ENCODE results near the gene MRGPRX2. TPM values are rescaled to one million over a fixed set of nuclear protein-coding genes. Genes with fewer than 3 reads are reported as not detected.

Gene MRGPRX2
- polyA plus RNA-seq, 2 of the 4 experiments (the other 2 are of a cell fraction), result not detected

- Histone ChIP-seq H3K9me3 (no peaks in the 10 kb centered on the region), H3K4me3 (no peak overlapping the region), H3K27ac (no peak overlapping the region), H3K4me2 (no peak overlapping the region), H3K4me1 (no peaks in the 10 kb centered on the region)
- no peak for FAIRE-seq
- 84% methylated on average over 3 of the region's 5 CpGs for WGBS (ENCODE audit: missing lambda C conversion rate)
- ChIA-PET POLR2A (no interaction called here), CTCF (interaction anchor here (0.9 to 11.1 kb wide), 18 partner anchors 8 to 831 kb away, joined by 3 to 218 read pairs (median 4); partner anchors contain the start of gene MRGPRX2)
- TF ChIP-seq GATA3 (IDR thresholded peaks at IDR 0.05; ENCODE audit: borderline replicate concordance) (no peak), PHF8 (IDR thresholded peaks at IDR 0.05; ENCODE audit: borderline replicate concordance, low read depth) (no peak), KDM1A (IDR thresholded peaks at IDR 0.05; ENCODE audit: low read depth) (no peak), HOXB13 (CRISPR knock-in tag; IDR thresholded peaks at IDR 0.05; ENCODE audit: low read depth) (no peak), CHD2 (IDR thresholded peaks at IDR 0.05; ENCODE audit: low read length, partially characterized antibody) (no peak), BHLHE40 (IDR thresholded peaks at IDR 0.05; ENCODE audit: low read depth, low read length) (no peak), NFE2L2 (conservative IDR thresholded peaks at IDR 0.05; ENCODE audit: low read length) (no peak)
- ATAC-seq, result no peak
- no peak for DNase-seq (ENCODE audit: low read depth in 1 of 2, low spot score in 1 of 2)
Observed at GRCh38 chr11:19072464-19072863, 11.9 kb upstream of the MRGPRX2 start.

GRCh38 chr11:19071255-19071654 lies 10.7 kb upstream of the MRGPRX2 start:
- Histone ChIP-seq H3K4me2 (peak overlapping the region; percentile 76), H3K27ac (no peak overlapping the region), H3K4me3 (0 out of 3 replicates have a peak overlapping the region, but pooled peaks have one; percentile 18), H3K9me3 (no peaks in the 10 kb centered on the region), H3K4me1 (no peaks in the 10 kb centered on the region)
- ChIA-PET CTCF (interaction anchor here (0.6 to 11.1 kb wide), 82 partner anchors 9 to 1283 kb away, joined by 3 to 218 read pairs (median 4); partner anchors contain the start of genes CSRP3 and MRGPRX2), POLR2A (no interaction called here)
- peak; percentile 85 for FAIRE-seq
- peak; percentile 77 to 90 for DNase-seq (ENCODE audit: low read depth in 1 of 2, low spot score in 1 of 2)
- peak; percentile 94 to 98 for ATAC-seq
- WGBS (ENCODE audit: missing lambda C conversion rate), result under 1% methylated on average over 11 of the region's 11 CpGs
- TF ChIP-seq MAFK (IDR thresholded peaks at IDR 0.05; ENCODE audit: partially characterized antibody), result no peak
- TF ChIP-seq KDM5A (IDR thresholded peaks at IDR 0.05), result no peak
- TF ChIP-seq FOSL2 (IDR thresholded peaks at IDR 0.05), result no peak
- no peak for TF ChIP-seq FOSL2 (CRISPR knock-in tag; IDR thresholded peaks at IDR 0.05)
- TF ChIP-seq HMGXB4 (CRISPR knock-in tag; IDR thresholded peaks at IDR 0.05; ENCODE audit: borderline replicate concordance), result no peak
- 0 out of 2 replicates have a peak, but pooled peaks have one; percentile 21 for TF ChIP-seq RFX5 (IDR thresholded peaks at IDR 0.05)
- TF ChIP-seq ESRRA (IDR thresholded peaks at IDR 0.05; ENCODE audit: borderline replicate concordance, low read length), result no peak
- no peak for TF ChIP-seq HES2 (IDR thresholded peaks at IDR 0.05)
- TF ChIP-seq PHF8 (IDR thresholded peaks at IDR 0.05; ENCODE audit: borderline replicate concordance, low read depth), result no peak
- no peak for TF ChIP-seq NFE2L2 (conservative IDR thresholded peaks at IDR 0.05; ENCODE audit: low read length)
- TF ChIP-seq PBX3 (IDR thresholded peaks at IDR 0.05), result no peak
- TF ChIP-seq GATA3 (IDR thresholded peaks at IDR 0.05; ENCODE audit: borderline replicate concordance), result no peak
- peak; percentile 93 to 95 for TF ChIP-seq RAD21 (conservative IDR thresholded peaks at IDR 0.05 in 1 of 2, IDR thresholded peaks at IDR 0.05 in 1 of 2)
- no peak for TF ChIP-seq TFCP2L1 (CRISPR knock-in tag; IDR thresholded peaks at IDR 0.05)
- TF ChIP-seq RCOR1 (IDR thresholded peaks at IDR 0.05; ENCODE audit: low read depth, low read length), result no peak
- TF ChIP-seq ZSCAN20 (CRISPR knock-in tag; IDR thresholded peaks at IDR 0.05), result no peak
- TF ChIP-seq CTCF (IDR thresholded peaks at IDR 0.05), result peak; percentile 99
- no peak for TF ChIP-seq ZC3H11A (IDR thresholded peaks at IDR 0.05)
- TF ChIP-seq HOXB13 (CRISPR knock-in tag; IDR thresholded peaks at IDR 0.05; ENCODE audit: low read depth), result no peak
- no peak for TF ChIP-seq REST (IDR thresholded peaks at IDR 0.05)
- TF ChIP-seq SMC3 (IDR thresholded peaks at IDR 0.05), result peak; percentile 91
- TF ChIP-seq BHLHE40 (IDR thresholded peaks at IDR 0.05; ENCODE audit: low read depth, low read length), result no peak
- TF ChIP-seq HEYL (CRISPR knock-in tag; IDR thresholded peaks at IDR 0.05), result no peak
- TF ChIP-seq HOXA7 (CRISPR knock-in tag; IDR thresholded peaks at IDR 0.05), result no peak
- no peak for TF ChIP-seq JUN (IDR thresholded peaks at IDR 0.05)
- TF ChIP-seq E2F6 (IDR thresholded peaks at IDR 0.05; ENCODE audit: borderline replicate concordance, low read depth), result no peak

All from A549 (cell line).